ENCODE data around the gene IL6R. TPM values are rescaled to one million over a fixed set of nuclear protein-coding genes. Genes with fewer than 3 reads are reported as not detected.

The IL6R gene
- total RNA-seq, 1 experiment from 2014 or later = 4.9 TPM

- H3K36me3 Mint-ChIP-seq (ENCODE audit: insufficient read depth, unreplicated experiment) = no peaks in the 10 kb centered on the region
- no peak for TF ChIP-seq CTCF (IDR thresholded peaks at IDR 0.05; ENCODE audit: insufficient read depth in 1 of 2, low read depth in 1 of 2, low read length in 1 of 2, severe bottlenecking in 1 of 2, unreplicated experiment in 1 of 2)
- no peaks in the 10 kb centered on the region for H3K4me1 Mint-ChIP-seq (ENCODE audit: low read depth, unreplicated experiment)
- H3K9me3 ChIP-seq = no peaks in the 10 kb centered on the region
- no peaks in the 10 kb centered on the region for H3K27me3 ChIP-seq (replicated peaks; ENCODE audit: control insufficient read depth, insufficient read depth, low read length)
- peaks cover 5% of the 10 kb centered on the region for H3K27me3 Mint-ChIP-seq (ENCODE audit: insufficient read depth, unreplicated experiment)
- POLR2A ChIA-PET = no interaction called here
- BruUV-seq (replicated peaks) = no TSS peak
- H3K36me3 ChIP-seq (ENCODE audit: control insufficient read depth, insufficient read depth, low read length) = no peaks in the 10 kb centered on the region
- H3K9me3 Mint-ChIP-seq (ENCODE audit: unreplicated experiment) = peaks cover 13% of the 10 kb centered on the region
- no peak overlapping the region for H3K27ac Mint-ChIP-seq (ENCODE audit: unreplicated experiment)
- no peak overlapping the region for H3K4me3 ChIP-seq (ENCODE audit: low read depth, low read length)
- DNase-seq = no peak
- intact Hi-C loops (cut with micrococcal nuclease; ENCODE audit: unreplicated experiment) = no loop called here
- no peak overlapping the region for H3K4me3 Mint-ChIP-seq (ENCODE audit: unreplicated experiment)
- CTCF ChIA-PET = no interaction called here
- no peaks in the 10 kb centered on the region for H3K4me1 ChIP-seq
Measured at GRCh38 chr1:154398141-154398540, 7.0 kb upstream of the IL6R start.

- Histone ChIP-seq H3K4me1 (no peaks in the 10 kb centered on the region), H3K9me3 (no peaks in the 10 kb centered on the region), H3K27me3 (replicated peaks; ENCODE audit: control insufficient read depth, insufficient read depth, low read length) (no peaks in the 10 kb centered on the region), H3K36me3 (ENCODE audit: control insufficient read depth, insufficient read depth, low read length) (no peaks in the 10 kb centered on the region), H3K4me3 (ENCODE audit: low read depth, low read length) (no peak overlapping the region)
- Mint-ChIP-seq H3K27me3 (ENCODE audit: insufficient read depth, unreplicated experiment) (peaks cover 5% of the 10 kb centered on the region), H3K27ac (ENCODE audit: unreplicated experiment) (no peak overlapping the region), H3K36me3 (ENCODE audit: insufficient read depth, unreplicated experiment) (no peaks in the 10 kb centered on the region), H3K4me3 (ENCODE audit: unreplicated experiment) (no peak overlapping the region), H3K4me1 (ENCODE audit: low read depth, unreplicated experiment) (no peaks in the 10 kb centered on the region), H3K9me3 (ENCODE audit: unreplicated experiment) (peaks cover 13% of the 10 kb centered on the region)
- no peak for DNase-seq
- BruUV-seq (replicated peaks) = no TSS peak
- no peak for TF ChIP-seq CTCF (IDR thresholded peaks at IDR 0.05; ENCODE audit: insufficient read depth in 1 of 2, low read depth in 1 of 2, low read length in 1 of 2, severe bottlenecking in 1 of 2, unreplicated experiment in 1 of 2)
- ChIA-PET POLR2A (no interaction called here), CTCF (no interaction called here)
- intact Hi-C loops (cut with micrococcal nuclease; ENCODE audit: unreplicated experiment) = no loop called here
Measured at GRCh38 chr1:154398678-154399077, 6.5 kb upstream of the IL6R start.

- TF ChIP-seq CTCF (IDR thresholded peaks at IDR 0.05; ENCODE audit: insufficient read depth in 1 of 2, low read depth in 1 of 2, low read length in 1 of 2, severe bottlenecking in 1 of 2, unreplicated experiment in 1 of 2) = no peak
- Mint-ChIP-seq H3K9me3 (ENCODE audit: unreplicated experiment) (peaks cover 13% of the 10 kb centered on the region), H3K27ac (ENCODE audit: unreplicated experiment) (no peak overlapping the region), H3K27me3 (ENCODE audit: insufficient read depth, unreplicated experiment) (peaks cover 5% of the 10 kb centered on the region), H3K36me3 (ENCODE audit: insufficient read depth, unreplicated experiment) (no peaks in the 10 kb centered on the region), H3K4me1 (ENCODE audit: low read depth, unreplicated experiment) (no peaks in the 10 kb centered on the region), H3K4me3 (ENCODE audit: unreplicated experiment) (no peak overlapping the region)
- Histone ChIP-seq H3K4me1 (peaks cover 6% of the 10 kb centered on the region), H3K27me3 (replicated peaks; ENCODE audit: control insufficient read depth, insufficient read depth, low read length) (no peaks in the 10 kb centered on the region), H3K36me3 (ENCODE audit: control insufficient read depth, insufficient read depth, low read length) (no peaks in the 10 kb centered on the region), H3K9me3 (no peaks in the 10 kb centered on the region), H3K4me3 (ENCODE audit: low read depth, low read length) (no peak overlapping the region)
- POLR2A ChIA-PET = no interaction called here
- BruUV-seq (replicated peaks) = no TSS peak
- no peak for DNase-seq
- intact Hi-C loops (cut with micrococcal nuclease; ENCODE audit: unreplicated experiment) = no loop called here
- CTCF ChIA-PET = no interaction called here
Measured at GRCh38 chr1:154400381-154400801, 4.8 kb upstream of the IL6R start.
